WTC11 (cell line): ENCODE data around the gene USP2.

ENCODE experiments used
- ARID4B ChIP-seq: sonication (generic); formaldehyde crosslinking; IDR thresholded peaks from 2 replicates; pipeline ENCODE4 v1.8.0; 2023; ENCODE audit warnings: missing genetic modification reagents, mild to moderate bottlenecking, borderline replicate concordance
- CBFB ChIP-seq: sonication (generic); formaldehyde crosslinking; IDR thresholded peaks from 2 replicates; pipeline ENCODE4 v1.8.1; 2022; ENCODE audit warnings: mild to moderate bottlenecking, low read depth, missing genetic modification reagents
- CREB1 ChIP-seq: sonication (generic); formaldehyde crosslinking; IDR thresholded peaks from 2 replicates; pipeline ENCODE4 v1.8.0; 2023; ENCODE audit warnings: mild to moderate bottlenecking, missing genetic modification reagents
- CTCF ChIP-seq: fragments of 200-600 bp; IDR thresholded peaks from 2 replicates; pipeline ENCODE4 v1.8.0; 2022; ENCODE audit warnings: antibody characterized with exemption
- E2F5 ChIP-seq: sonication (generic); formaldehyde crosslinking; IDR thresholded peaks from 2 replicates; pipeline ENCODE4 v1.8.1; 2022; ENCODE audit warnings: mild to moderate bottlenecking, moderate library complexity, missing genetic modification reagents
- ESRRA ChIP-seq: sonication (generic); formaldehyde crosslinking; IDR thresholded peaks from 2 replicates; pipeline ENCODE4 v1.8.1; 2022; ENCODE audit warnings: mild to moderate bottlenecking, missing genetic modification reagents, borderline replicate concordance
- HMGXB4 ChIP-seq: sonication (generic); formaldehyde crosslinking; IDR thresholded peaks from 2 replicates; pipeline ENCODE4 v1.8.1; 2023; ENCODE audit warnings: mild to moderate bottlenecking, moderate library complexity, missing genetic modification reagents
- NFYB ChIP-seq: sonication (generic); formaldehyde crosslinking; conservative IDR thresholded peaks from 2 replicates; pipeline ENCODE4 v1.8.0; 2022; ENCODE audit warnings: low read depth, missing genetic modification reagents
- ZNF416 ChIP-seq: fragments of 250-450 bp; sonication (Bioruptor Pico); IDR thresholded peaks from 2 replicates; pipeline ENCODE4 v1.9.0; 2021; ENCODE audit warnings: mild to moderate bottlenecking, inconsistent platforms

GRCh38 chr11:119318240-119319135, 63.0 kb downstream of the USP2 start:
- no peak for TF ChIP-seq ARID4B (CRISPR knock-in tag)
- TF ChIP-seq CTCF: no peak
- TF ChIP-seq NFYB (CRISPR knock-in tag): no peak
- TF ChIP-seq CREB1 (CRISPR knock-in tag): no peak
- no peak for TF ChIP-seq E2F5 (CRISPR knock-in tag)
- TF ChIP-seq ESRRA (CRISPR knock-in tag): no peak
- no peak for TF ChIP-seq HMGXB4 (CRISPR knock-in tag)
- TF ChIP-seq ZNF416 (CRISPR knock-in tag): no peak
- TF ChIP-seq CBFB (CRISPR knock-in tag): no peak
